Spinal cord (tissue), 10 donors: ENCODE measurements around the gene GREB1L. TPM values are rescaled to one million over a fixed set of nuclear protein-coding genes. Genes with fewer than 3 reads are reported as not detected.
A peak's percentile ranks its signal among the peaks of the same experiment; 100 is the strongest.

ENCODE experiments used
- DNase-seq, 6 donors: peaks; one replicate each; pipeline versions ENCODE4 v3.0.0 to v3.0.0-alpha.2; 2013 to 2015; ENCODE audit warnings: low spot score in 6 of 6, low read depth in 4 of 6
- H3K27ac ChIP-seq: one replicate; pipeline ENCODE4 v1.5.1; 2013; ENCODE audit warnings: low read depth, low read length, control low read depth
- H3K27me3 ChIP-seq: one replicate; pipeline ENCODE4 v1.6.1; 2013; ENCODE audit warnings: low read length; ENCODE audit not compliant: control insufficient read depth, insufficient read depth
- H3K36me3 ChIP-seq: one replicate; pipeline ENCODE4 v1.6.1; 2013; ENCODE audit warnings: low read length; ENCODE audit not compliant: control insufficient read depth, insufficient read depth
- H3K4me1 ChIP-seq: one replicate; pipeline ENCODE4 v1.6.1; 2013; ENCODE audit warnings: low read length; ENCODE audit not compliant: control insufficient read depth, insufficient read depth
- H3K4me3 ChIP-seq: one replicate; pipeline ENCODE4 v1.5.1; 2013; ENCODE audit warnings: low read depth, low read length, control low read depth
- H3K9me3 ChIP-seq: one replicate; pipeline ENCODE4 v1.6.1; 2013; ENCODE audit warnings: low read length; ENCODE audit not compliant: control insufficient read depth, insufficient read depth
- WGBS: methylation state at CpG from one replicate; pipeline ENCODE4 v1.1.5; 2013; ENCODE audit warnings: missing lambda C conversion rate; ENCODE audit not compliant: insufficient coverage; 5-methylcytosine and 5-hydroxymethylcytosine counted together
- polyA plus RNA-seq, 2 donors: library from polyadenylated mRNA; unstranded; fragments of 120-200 nt; gene quantifications; one replicate each; pipeline ENCODE4 v1.2.1, GENCODE V29; 2013; ENCODE audit not compliant: insufficient read length in 2 of 2
- total RNA-seq, 2 donors: library from RNA; depleted of rRNA in 1 of 2; stranded (reverse); fragments of 120-200 nt in 1 of 2; fragments of >200 nt in 1 of 2; gene quantifications; one replicate each; pipeline versions ENCODE4 v1.2.3 to v1.2.4, GENCODE V29; 2013 to 2014
- donor health status: healthy.

Gene GREB1L
- total and polyA plus RNA-seq, 4 donors, result 4.6 to 13.8 (median 6.5) TPM

GRCh38 chr18:21336846-21337245 lies 94.8 kb downstream of the GREB1L start:
- no peaks in the 10 kb centered on the region for H3K36me3 ChIP-seq
- no peaks in the 10 kb centered on the region for H3K9me3 ChIP-seq
- no CpG with 5 or more reads among the region's 2 CpGs for WGBS
- H3K27ac ChIP-seq, result no peak overlapping the region
- no peak for DNase-seq
- H3K4me1 ChIP-seq, result no peaks in the 10 kb centered on the region
- H3K4me3 ChIP-seq, result no peak overlapping the region
- H3K27me3 ChIP-seq, result no peaks in the 10 kb centered on the region

DNA sequence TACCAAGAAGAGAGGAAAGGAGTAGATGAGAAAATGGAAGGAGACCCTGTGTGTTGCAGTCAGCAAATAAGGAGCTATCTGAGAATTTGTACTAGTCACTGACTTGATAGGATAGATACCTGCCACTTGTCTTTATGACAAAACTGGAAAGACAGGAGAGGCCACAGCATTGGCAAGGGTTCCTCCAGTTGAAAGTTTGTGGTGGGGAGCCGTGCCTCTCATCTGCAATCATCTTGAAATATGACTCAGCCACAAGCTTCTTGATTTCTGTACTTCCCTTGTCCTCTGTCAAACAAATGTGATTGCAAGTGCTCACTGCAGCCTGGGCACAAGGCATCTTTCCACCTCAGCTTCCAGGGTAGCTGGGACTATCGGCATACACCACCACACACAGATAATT lies 99.1 kb downstream of the GREB1L start:
- no peaks in the 10 kb centered on the region for H3K36me3 ChIP-seq
- no peaks in the 10 kb centered on the region for H3K4me1 ChIP-seq
- H3K4me3 ChIP-seq, result no peak overlapping the region
- no peak overlapping the region for H3K27ac ChIP-seq
- WGBS, result 67% methylated on average over 1 of the region's 2 CpGs
- H3K27me3 ChIP-seq, result no peaks in the 10 kb centered on the region
- DNase-seq, result no peak
- no peaks in the 10 kb centered on the region for H3K9me3 ChIP-seq

- Histone ChIP-seq H3K27me3 (no peaks in the 10 kb centered on the region), H3K36me3 (no peaks in the 10 kb centered on the region), H3K9me3 (no peaks in the 10 kb centered on the region), H3K4me1 (no peaks in the 10 kb centered on the region), H3K4me3 (no peak overlapping the region), H3K27ac (no peak overlapping the region)
- no peak for DNase-seq
- WGBS, result no CpG with 5 or more reads among the region's 1 CpG
Observed at GRCh38 chr18:21342372-21342771, 100.3 kb downstream of the GREB1L start.

GRCh38 chr18:21344860-21345259 lies 102.8 kb downstream of the GREB1L start:
- 88% methylated on average over 1 of the region's 1 CpG for WGBS
- H3K4me3 ChIP-seq, result no peak overlapping the region
- no peaks in the 10 kb centered on the region for H3K27me3 ChIP-seq
- no peaks in the 10 kb centered on the region for H3K36me3 ChIP-seq
- no peaks in the 10 kb centered on the region for H3K9me3 ChIP-seq
- no peaks in the 10 kb centered on the region for H3K4me1 ChIP-seq
- H3K27ac ChIP-seq, result no peak overlapping the region
- no peak for DNase-seq

GRCh38 chr18:21345840-21346239 lies 103.8 kb downstream of the GREB1L start:
- Histone ChIP-seq H3K27ac (no peak overlapping the region), H3K36me3 (no peaks in the 10 kb centered on the region), H3K27me3 (no peaks in the 10 kb centered on the region), H3K4me3 (no peak overlapping the region), H3K9me3 (no peaks in the 10 kb centered on the region), H3K4me1 (no peaks in the 10 kb centered on the region)
- no peak for DNase-seq
- WGBS, result no CpG with 5 or more reads among the region's 7 CpGs

DNA sequence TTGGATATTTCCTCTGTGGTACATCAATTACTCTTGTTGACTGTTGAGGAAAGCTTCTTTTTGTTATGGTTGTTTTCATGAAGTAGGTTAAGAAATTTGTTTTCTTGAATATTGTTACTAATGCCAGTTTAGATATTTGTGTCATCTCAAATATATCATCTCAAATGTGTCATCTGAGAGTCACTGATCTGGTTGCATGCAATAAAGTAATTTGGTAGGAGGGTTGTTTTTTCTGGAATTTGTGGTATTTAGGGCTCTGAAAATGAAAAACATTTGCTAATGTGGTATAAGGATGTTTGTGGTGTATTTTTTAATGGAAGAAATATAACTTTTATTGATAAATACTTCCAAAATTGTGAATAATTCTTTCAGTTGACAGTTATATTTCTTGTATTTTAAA lies 117.7 kb downstream of the GREB1L start:
- H3K9me3 ChIP-seq, result no peaks in the 10 kb centered on the region
- no peak for DNase-seq
- no peaks in the 10 kb centered on the region for H3K27me3 ChIP-seq
- H3K4me3 ChIP-seq, result no peak overlapping the region
- H3K36me3 ChIP-seq, result no peaks in the 10 kb centered on the region
- no peak overlapping the region for H3K27ac ChIP-seq
- no peaks in the 10 kb centered on the region for H3K4me1 ChIP-seq

GRCh38 chr18:21361307-21361880 lies 119.4 kb downstream of the GREB1L start:
- Histone ChIP-seq H3K27me3 (no peaks in the 10 kb centered on the region), H3K4me3 (no peak overlapping the region), H3K4me1 (no peaks in the 10 kb centered on the region), H3K9me3 (no peaks in the 10 kb centered on the region), H3K36me3 (no peaks in the 10 kb centered on the region), H3K27ac (no peak overlapping the region)
- DNase-seq, result peak in 2 of 6 donors; percentile 8 to 62

DNA sequence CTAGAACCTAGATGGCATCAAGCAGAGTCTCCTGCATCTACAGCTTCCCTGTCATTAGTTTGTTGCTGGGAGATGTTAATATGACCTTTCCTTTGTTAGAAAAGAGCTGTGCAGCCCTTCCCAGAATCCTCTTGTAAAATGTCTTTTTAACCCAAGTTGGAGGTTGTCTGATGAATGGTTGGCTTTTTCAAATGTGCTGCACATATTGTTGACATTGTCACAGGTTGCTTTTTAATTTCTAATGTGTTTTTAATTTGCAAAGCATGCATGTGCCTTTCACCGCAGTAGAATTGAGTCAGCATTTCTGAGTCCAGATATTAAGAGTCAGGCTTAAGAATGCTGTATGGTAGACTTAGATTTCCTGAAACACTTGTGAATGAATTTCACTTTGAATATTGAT lies 120.8 kb downstream of the GREB1L start:
- H3K27ac ChIP-seq, result no peak overlapping the region
- no peaks in the 10 kb centered on the region for H3K4me1 ChIP-seq
- peak in 2 of 6 donors; percentile 13 to 71 for DNase-seq
- no peaks in the 10 kb centered on the region for H3K9me3 ChIP-seq
- H3K4me3 ChIP-seq, result no peak overlapping the region
- WGBS, result 33% methylated on average over 1 of the region's 1 CpG
- H3K36me3 ChIP-seq, result no peaks in the 10 kb centered on the region
- H3K27me3 ChIP-seq, result no peaks in the 10 kb centered on the region

DNA sequence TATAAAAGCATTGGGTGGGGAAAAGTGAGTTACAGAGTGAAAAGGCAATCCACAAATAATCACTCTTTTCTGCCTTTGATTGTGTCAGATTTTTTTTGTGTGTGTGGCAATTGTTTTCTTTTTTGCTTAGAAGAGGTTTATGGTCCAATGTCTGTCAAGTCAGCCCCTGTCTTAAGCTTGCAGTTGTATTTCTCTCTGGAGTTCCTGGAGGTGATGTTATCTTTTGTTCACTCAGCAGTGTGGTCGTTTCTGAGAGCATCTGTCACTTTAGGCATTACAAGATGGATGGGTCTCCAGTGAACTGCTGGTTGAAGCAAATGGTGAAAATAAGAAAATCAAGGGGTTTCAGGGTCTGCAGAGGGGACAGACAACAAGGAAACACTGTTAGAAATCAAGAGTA lies 121.3 kb downstream of the GREB1L start:
- Histone ChIP-seq H3K36me3 (no peaks in the 10 kb centered on the region), H3K27me3 (no peaks in the 10 kb centered on the region), H3K4me3 (no peak overlapping the region), H3K9me3 (no peaks in the 10 kb centered on the region), H3K27ac (no peak overlapping the region), H3K4me1 (no peaks in the 10 kb centered on the region)
- 8% methylated on average over 1 of the region's 1 CpG for WGBS
- DNase-seq, result peak in 1 of 6 donors; percentile 58

DNA sequence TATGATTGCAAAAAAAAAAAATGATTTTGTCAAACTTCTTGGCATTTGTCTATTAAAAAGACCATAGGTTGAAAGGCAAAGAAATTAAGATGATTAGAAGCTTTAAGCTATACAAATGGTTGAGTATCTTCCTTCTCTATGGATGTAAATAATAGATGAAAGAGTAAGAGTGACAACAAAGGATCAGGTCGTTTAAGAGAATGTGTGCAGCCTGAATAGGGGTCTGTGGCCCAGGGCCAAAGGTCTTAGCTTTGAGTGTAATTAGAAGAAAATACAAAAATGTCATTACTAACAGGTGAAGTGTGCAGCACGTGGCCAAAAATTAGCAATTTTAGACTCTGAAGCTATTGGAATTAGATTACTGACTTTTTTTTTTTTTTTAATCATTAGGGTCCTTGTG lies 122.4 kb downstream of the GREB1L start:
- no peak for DNase-seq
- no peaks in the 10 kb centered on the region for H3K9me3 ChIP-seq
- H3K4me1 ChIP-seq, result no peaks in the 10 kb centered on the region
- no peaks in the 10 kb centered on the region for H3K36me3 ChIP-seq
- H3K27me3 ChIP-seq, result no peaks in the 10 kb centered on the region
- no peak overlapping the region for H3K4me3 ChIP-seq
- WGBS, result no CpG with 5 or more reads among the region's 2 CpGs
- H3K27ac ChIP-seq, result no peak overlapping the region
